Right lung (tissue), 5 donors: Measurements from ENCODE around the gene RARB. TPM values are rescaled to one million over a fixed set of nuclear protein-coding genes. Genes with fewer than 3 reads are reported as not detected.
A peak's percentile ranks its signal among the peaks of the same experiment; 100 is the strongest.

ENCODE experiments used
- DNase-seq, 2 donors: peaks; one replicate each; pipeline ENCODE4 v3.0.0-alpha.2; 2013
- polyA plus RNA-seq, 5 donors: library from polyadenylated mRNA; unstranded; fragments of 120-200 nt; gene quantifications; one replicate each; pipeline versions ENCODE4 v1.2.1 to v1.2.3, GENCODE V29; 2013; ENCODE audit warnings: inconsistent platforms in 1 of 5, low replicate concordance in 1 of 5; ENCODE audit not compliant: insufficient read length in 5 of 5, insufficient read depth in 1 of 5

Gene RARB
- polyA plus RNA-seq, 5 donors = 24.8 to 42.4 (median 34.8) TPM

GRCh38 chr3:25420147-25420546 lies 7.9 kb upstream of the RARB start:
- DNase-seq = no peak

- no peak for DNase-seq
Measured at GRCh38 chr3:25420885-25421284, 7.2 kb upstream of the RARB start.

GRCh38 chr3:25421747-25422146 lies 6.3 kb upstream of the RARB start:
- DNase-seq = no peak

DNA sequence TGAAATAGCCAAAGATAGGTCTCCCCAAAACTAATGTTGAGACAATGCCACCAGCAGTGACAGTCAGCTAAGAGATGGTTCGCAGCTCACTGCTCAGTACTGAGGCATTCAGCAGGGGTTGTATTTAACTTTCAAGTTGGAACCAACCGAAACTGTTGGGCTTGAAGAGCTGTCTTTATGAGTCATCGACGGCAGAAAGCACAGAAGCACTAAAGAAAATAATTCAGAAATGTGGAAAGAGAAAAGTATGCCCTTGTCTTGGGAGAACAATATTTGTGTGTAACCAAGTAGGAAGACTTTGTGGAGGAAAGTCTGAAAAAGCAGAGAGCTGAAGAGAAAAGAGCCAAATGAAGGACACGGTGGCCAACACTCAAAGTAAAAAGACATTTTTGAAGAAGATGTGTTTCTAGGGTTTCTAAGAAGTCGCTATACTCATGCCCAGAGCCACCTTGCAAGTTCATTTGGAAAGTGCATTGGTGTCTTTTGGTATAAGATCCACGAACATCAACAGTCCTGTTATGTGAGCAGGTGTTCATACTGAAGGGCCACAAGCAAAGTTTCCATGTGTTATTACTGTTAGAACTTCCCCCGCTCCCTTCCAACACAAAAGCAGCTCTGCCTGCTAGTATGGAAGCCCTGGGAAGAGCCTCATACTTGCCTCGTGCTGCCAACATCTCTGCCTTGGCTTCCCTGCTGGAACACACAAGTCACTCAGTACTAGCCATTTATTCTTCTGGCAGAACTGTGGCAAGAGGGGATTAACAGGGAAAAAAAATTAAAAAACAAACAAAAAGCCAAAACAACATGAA lies 4.1 kb upstream of the RARB start:
- no peak for DNase-seq

DNA sequence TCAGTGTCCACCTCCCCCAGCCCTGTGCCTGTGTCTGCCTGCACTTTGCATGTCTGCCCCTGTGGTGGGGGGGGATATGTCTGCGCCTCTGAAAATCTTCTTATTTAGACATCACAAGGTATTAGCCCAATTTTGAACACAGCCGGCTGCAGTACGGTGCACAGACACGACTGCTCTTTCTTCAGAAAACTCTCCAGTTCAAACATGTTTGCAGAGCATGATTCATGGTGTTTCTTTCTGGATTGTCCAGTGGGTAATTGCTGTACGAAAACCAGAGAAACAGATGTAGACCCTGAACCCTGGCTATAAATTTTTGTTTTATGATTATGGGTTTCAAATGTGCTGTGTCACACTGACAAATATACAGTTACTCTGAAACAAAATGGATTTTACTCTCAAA lies 3.4 kb upstream of the RARB start:
- DNase-seq = no peak

DNA sequence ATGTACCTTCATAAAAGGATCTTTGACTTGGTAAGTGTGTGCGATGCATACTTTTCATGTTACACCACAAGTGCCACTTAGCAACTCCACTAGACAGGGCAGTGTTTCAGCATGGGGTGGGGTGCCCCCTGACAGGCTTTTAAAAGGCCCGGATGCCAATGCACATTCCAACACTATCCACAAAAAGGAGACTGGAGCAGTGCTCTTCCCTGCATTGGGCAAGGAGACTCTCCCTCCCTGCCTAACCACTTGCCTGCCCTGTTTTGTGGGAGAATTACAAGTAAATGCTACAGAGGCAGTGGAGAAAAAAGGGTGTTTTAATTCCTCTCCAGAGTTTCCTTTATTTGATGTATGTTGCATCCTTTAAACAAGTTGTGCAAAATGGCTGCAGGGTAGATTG lies 1.7 kb upstream of the RARB start:
- peak; percentile 42 to 46 for DNase-seq

GRCh38 chr3:25427155-25427554 lies 908 bp upstream of the RARB start:
- DNase-seq = no peak

DNA sequence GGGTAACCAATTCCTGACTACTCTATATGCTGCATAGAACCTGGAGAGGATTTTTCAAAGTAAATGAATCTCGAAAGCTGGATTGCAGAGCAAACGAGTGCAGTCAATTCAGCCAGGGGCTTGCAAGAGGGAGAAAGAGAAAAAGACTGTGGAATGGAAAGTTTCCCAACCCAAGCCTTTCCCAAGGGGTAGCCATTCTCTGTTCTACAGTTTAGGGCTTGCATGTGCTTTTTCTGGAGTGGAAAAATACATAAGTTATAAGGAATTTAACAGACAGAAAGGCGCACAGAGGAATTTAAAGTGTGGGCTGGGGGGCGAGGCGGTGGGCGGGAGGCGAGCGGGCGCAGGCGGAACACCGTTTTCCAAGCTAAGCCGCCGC lies 511 bp upstream of the RARB start:
- peak; percentile 49 to 61 for DNase-seq

DNA sequence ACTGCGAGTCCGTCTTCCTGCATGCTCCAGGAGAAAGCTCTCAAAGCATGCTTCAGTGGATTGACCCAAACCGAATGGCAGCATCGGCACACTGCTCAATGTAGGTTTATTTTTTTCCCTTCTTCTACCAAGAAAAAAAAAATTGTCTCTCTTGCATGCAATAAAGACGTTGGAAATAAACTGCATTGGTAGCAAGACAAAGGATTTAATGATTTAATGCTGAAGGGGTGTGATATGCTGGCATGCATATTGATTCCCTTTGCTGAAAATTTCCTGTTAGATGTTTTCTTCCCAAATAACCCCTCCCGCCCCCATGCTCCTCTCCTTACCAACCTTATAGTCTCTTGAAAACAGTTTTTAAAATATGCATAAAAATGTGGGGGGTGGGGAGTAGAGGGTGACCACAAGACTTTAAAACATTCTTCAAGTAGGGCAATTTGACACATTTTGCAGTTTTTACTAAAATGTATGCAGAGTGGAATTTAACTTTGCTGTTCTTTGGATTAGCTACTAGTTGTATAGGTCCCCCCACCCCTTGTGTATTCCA lies 799 bp downstream of the RARB start:
- peak in 1 of 2 donors; percentile 52 for DNase-seq

DNA sequence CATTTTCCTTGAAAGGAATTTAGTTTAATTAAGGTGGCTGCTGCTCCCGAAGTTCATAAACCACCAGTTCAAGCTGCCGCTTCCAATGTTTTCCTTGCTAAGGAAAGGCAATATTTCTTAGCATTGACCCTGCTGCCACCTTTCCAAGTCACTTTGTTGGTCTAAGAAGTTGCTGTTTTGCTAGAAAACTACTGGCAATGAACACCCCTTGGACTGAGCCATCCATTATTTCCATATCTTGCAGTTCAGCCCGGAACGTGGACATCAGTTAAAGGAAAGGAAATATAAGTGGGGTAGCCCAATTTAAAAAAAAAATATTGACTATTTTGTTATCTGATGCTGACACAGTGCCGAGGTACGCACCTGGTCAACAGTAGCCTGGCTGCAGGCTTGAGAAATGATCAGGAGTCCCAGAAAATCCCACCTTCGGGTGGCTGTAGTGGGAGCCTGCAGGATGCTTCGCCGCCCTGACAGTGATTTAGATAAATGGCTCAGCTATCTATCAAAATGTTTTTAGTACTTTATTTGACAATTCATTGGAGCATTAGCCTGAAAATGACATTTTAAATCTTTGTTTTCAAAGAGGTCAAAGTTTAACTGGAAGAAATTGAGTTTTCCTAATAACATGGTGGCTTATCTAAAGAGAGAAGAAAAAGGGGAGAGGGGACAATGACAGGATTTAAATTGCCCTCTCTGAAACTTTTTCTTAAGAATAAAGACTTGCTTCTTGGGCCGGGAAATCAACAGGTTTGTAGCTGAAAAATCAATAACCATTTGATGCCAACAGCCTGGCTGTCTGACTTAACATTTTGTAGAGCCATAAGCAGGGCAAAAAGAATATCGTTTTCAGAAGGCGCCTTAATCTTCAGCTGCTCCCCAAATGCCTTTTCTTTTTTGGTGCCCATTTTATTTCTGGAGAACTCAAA lies 1.6 kb downstream of the RARB start:
- peak in 1 of 2 donors; percentile 42 for DNase-seq

GRCh38 chr3:25430287-25430934 lies 2.3 kb downstream of the RARB start:
- DNase-seq = peak in 1 of 2 donors; percentile 62

GRCh38 chr3:25430935-25431770 lies 3.1 kb downstream of the RARB start:
- no peak for DNase-seq

- no peak for DNase-seq
Measured at GRCh38 chr3:25432176-25432720, 4.2 kb downstream of the RARB start.

DNA sequence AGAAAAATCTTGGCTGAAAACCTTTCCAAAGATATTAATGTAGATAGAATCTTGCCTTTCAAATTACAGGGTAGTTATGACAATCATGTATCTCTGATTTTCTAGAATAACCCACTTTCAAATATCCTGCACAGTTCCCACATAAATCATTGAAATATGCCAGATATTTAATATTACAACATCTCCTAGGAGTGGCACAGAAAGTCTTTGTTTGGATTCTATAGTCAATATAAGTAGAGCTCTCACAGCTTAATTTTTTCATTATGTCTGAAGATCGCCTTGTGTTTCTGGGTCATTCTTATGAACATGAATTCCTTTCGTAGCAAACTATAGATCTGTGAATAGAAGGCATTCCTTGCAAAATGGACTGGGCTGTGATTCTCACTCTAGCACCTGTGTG lies 5.0 kb downstream of the RARB start:
- no peak for DNase-seq

- DNase-seq = no peak
Measured at GRCh38 chr3:25433868-25434267, 5.8 kb downstream of the RARB start.

GRCh38 chr3:25437953-25438352 lies 9.9 kb downstream of the RARB start:
- DNase-seq = no peak

GRCh38 chr3:25438791-25439555 lies 10.9 kb downstream of the RARB start:
- DNase-seq = no peak

DNA sequence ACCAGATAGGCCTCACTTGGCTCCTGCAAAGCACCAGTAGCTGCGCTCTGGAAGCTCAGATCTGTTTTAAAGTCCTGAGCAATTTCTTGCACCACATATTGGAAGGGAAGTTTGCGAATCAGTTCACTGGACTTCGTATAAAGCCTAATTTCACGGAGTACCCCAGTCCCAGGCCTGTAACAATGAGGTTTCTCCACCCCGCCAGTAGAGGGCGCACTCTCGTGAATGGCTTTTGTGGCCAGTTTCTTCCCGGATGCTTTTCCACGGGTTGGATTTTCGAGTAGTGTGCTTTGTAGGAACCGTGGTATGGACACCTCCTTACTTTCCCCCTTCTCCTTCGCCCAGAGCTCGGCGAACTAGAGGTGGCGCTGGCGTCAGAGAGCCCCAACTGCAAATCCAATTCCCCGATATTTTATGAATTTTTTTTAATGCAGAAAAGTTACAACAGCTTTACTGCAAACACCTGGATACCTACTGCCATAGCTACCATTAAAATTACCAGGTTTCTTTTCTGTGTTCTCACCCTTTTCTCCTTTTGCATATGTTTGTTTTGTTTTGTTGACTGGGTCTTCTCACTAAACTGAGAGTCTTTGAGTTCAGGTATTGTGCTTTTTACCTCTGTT lies 13.3 kb downstream of the RARB start:
- no peak for DNase-seq

DNA sequence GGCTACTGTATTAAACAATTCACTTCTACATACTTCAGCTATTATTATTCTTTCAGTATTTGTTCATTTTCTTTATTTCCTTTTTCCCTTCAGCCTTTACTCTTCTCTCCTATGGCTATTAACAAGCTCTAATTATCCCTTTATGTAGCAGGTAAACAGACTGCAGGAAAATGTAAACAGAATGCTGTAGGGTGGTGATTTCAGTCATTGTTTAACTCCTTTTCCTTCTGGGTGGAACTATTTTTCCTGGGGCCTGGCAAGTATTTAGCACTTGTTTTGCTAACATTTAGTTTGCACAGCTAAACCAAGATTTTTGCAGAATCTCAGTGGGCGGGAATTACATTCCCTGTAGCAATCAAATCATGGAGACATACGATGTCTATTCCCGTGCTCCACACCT lies 14.4 kb downstream of the RARB start:
- DNase-seq = no peak

DNA sequence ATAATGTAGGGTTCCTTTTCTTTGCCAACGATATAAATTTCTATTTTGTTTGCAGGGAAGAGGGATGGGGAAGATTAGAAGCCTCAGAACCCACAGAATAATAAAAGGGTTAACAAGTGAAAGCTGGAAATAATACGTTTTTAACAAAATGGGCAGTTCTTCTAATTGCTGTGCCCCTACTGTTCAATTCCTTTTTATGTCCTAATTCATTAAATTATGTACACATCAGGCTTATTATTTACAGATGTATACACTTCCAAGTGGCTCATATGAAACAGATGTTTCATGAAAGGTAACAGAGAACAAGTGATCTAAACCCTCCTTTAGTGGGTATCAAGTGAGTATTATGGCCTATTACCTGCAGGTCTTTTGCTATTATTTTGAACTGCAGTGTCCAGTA lies 16.2 kb downstream of the RARB start:
- no peak for DNase-seq
